Peyer's patch (tissue), 4 donors: Measurements from ENCODE around the gene CDK13. TPM values are rescaled to one million over a fixed set of nuclear protein-coding genes. Genes with fewer than 3 reads are reported as not detected.
A peak's percentile ranks its signal among the peaks of the same experiment; 100 is the strongest.

ENCODE experiments used
- DNase-seq, 3 donors: peaks; one replicate each; pipeline ENCODE4 v3.0.0-alpha.2; 2017 to 2019
- H3K27ac ChIP-seq, 4 donors: fragments of 200-600 bp; sonication (generic); one replicate each; pipeline ENCODE4 v1.5.1; 2016 to 2019
- H3K27me3 ChIP-seq, 2 donors: fragments of 200-600 bp; sonication (generic); one replicate each; pipeline ENCODE4 v1.5.1; 2019
- H3K36me3 ChIP-seq, 3 donors: fragments of 200-600 bp; sonication (generic); one replicate each; pipeline ENCODE4 v1.5.1; 2016 to 2019
- H3K4me1 ChIP-seq, 4 donors: fragments of 200-600 bp; sonication (generic); one replicate each; pipeline ENCODE4 v1.5.1; 2016 to 2019
- H3K4me3 ChIP-seq, 4 donors: fragments of 200-600 bp; sonication (generic); 1 replicate in 3 of 4; 2 replicates in 1 of 4; pipeline ENCODE4 v1.5.1; 2016 to 2019; ENCODE audit warnings: mild to moderate bottlenecking in 1 of 4
- H3K9me3 ChIP-seq, 4 donors: fragments of 200-600 bp; sonication (generic); one replicate each; pipeline ENCODE4 v1.5.1; 2016 to 2019; ENCODE audit warnings: mild to moderate bottlenecking in 1 of 4
- POLR2A ChIP-seq, 2 donors: fragments of 450-650 bp; IDR thresholded peaks; one replicate each; pipeline ENCODE4 v1.5.1; 2017; ENCODE audit warnings: antibody characterized with exemption in 2 of 2, mild to moderate bottlenecking in 2 of 2, moderate library complexity in 2 of 2
- total RNA-seq, 4 donors: library from RNA; depleted of rRNA; stranded (reverse); fragments of >200 nt; gene quantifications; one replicate each; pipeline ENCODE4 v1.1.0, GENCODE V29; 2016
- TF ChIP-seq, protein P1 (sequence below), 6 experiments: fragments of 450-650 bp in 4 of 6; fragments of 200-600 bp in 2 of 6; sonication (generic) in 1 of 6; IDR thresholded peaks; one replicate each; pipeline ENCODE4 v1.5.1; 2017 to 2019; ENCODE audit warnings: antibody characterized with exemption in 6 of 6, mild to moderate bottlenecking in 3 of 6, moderate library complexity in 1 of 6

Gene CDK13
- 100 to 1,000 TPM in 3 of 4 donors, 10 to 100 TPM in 1; 76.7 to 164 (median 109) TPM for total RNA-seq

DNA sequence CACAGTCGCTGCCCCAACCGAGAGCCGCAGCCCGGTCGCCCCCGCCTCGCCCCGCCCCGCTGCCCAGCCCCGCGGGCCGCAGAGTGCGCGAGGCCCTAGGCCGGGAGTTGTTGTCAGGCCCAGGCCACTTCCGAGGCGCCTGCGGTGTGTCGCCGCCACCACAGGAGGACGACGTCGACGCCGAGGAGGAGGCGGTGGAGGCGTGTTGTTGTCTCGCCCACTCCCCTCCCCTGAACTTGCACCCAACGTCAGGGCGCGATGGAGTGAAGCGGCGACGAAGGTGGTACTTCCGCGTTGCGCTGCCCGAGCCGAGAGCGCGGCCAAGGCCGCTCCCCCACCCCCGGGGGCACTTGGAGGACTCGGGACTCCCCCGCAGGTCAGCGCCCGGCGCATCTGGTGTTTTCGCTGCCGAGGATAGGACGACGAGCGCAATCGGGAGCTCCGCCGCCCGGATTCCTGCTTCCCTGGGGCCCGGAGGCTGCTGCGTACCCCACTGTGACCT, at the start of gene CDK13:
TSS of gene CDK13 (plus strand) at position 286 of the 502 bp plus-strand sequence. CDS start 386 bp downstream, outside the sequence.
- Histone ChIP-seq H3K4me3 (peak within 1 kb of the TSS; percentile 60 to 96 (median 84)), H3K27me3 (no peaks in the 10 kb centered on the region), H3K27ac (peak within 1 kb of the TSS; percentile 92 to 100 (median 98)), H3K4me1 (peaks cover 1 to 26% (median 11%) of the 10 kb centered on the region in 4 donors), H3K36me3 (no peaks in the 10 kb centered on the region), H3K9me3 (no peaks in the 10 kb centered on the region)
- TF ChIP-seq, protein P1, sequence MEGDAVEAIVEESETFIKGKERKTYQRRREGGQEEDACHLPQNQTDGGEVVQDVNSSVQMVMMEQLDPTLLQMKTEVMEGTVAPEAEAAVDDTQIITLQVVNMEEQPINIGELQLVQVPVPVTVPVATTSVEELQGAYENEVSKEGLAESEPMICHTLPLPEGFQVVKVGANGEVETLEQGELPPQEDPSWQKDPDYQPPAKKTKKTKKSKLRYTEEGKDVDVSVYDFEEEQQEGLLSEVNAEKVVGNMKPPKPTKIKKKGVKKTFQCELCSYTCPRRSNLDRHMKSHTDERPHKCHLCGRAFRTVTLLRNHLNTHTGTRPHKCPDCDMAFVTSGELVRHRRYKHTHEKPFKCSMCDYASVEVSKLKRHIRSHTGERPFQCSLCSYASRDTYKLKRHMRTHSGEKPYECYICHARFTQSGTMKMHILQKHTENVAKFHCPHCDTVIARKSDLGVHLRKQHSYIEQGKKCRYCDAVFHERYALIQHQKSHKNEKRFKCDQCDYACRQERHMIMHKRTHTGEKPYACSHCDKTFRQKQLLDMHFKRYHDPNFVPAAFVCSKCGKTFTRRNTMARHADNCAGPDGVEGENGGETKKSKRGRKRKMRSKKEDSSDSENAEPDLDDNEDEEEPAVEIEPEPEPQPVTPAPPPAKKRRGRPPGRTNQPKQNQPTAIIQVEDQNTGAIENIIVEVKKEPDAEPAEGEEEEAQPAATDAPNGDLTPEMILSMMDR (IDR thresholded peaks at IDR 0.05) = peak in 2 of 6 experiments; percentile 14 to 18
- peak in 1 of 2 donors; percentile 29 for TF ChIP-seq POLR2A (IDR thresholded peaks at IDR 0.05)
- peak; percentile 82 to 93 (median 90) for DNase-seq

- Histone ChIP-seq H3K4me3 (no peak overlapping the region), H3K4me1 (no peaks in the 10 kb centered on the region), H3K36me3 (no peaks in the 10 kb centered on the region), H3K27ac (no peak overlapping the region), H3K9me3 (no peaks in the 10 kb centered on the region), H3K27me3 (no peaks in the 10 kb centered on the region)
- no peak for TF ChIP-seq POLR2A (IDR thresholded peaks at IDR 0.05)
- TF ChIP-seq, protein P1 (IDR thresholded peaks at IDR 0.05) = no peak
- DNase-seq = no peak
Measured at GRCh38 chr7:39904077-39904486, 46.0 kb upstream of the CDK13 start.

DNA sequence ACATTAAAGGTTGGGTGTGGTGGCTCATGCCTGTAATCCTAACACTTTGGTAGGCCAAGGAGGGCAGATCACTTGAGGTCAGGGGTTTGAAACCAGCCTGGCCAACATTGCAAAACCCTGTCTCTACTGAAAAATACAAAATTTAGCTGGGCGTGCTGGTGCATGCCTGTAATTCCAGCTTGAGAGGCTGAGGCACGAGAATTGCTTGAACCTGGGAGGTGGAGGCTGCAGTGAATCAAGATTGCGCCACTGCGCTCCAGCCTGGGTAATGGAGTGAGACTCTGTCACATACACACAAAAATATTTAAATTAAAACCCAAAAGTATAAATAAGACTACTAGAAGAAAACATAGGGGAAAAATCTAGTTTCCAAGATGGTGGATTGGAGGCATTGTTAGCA, 41.9 kb upstream of the CDK13 start:
- no peaks in the 10 kb centered on the region for H3K4me1 ChIP-seq
- no peak overlapping the region for H3K4me3 ChIP-seq
- DNase-seq = no peak
- H3K36me3 ChIP-seq = no peaks in the 10 kb centered on the region
- no peaks in the 10 kb centered on the region for H3K9me3 ChIP-seq
- no peaks in the 10 kb centered on the region for H3K27me3 ChIP-seq
- TF ChIP-seq, protein P1 (IDR thresholded peaks at IDR 0.05) = no peak
- no peak overlapping the region for H3K27ac ChIP-seq

GRCh38 chr7:39908973-39909372, 41.1 kb upstream of the CDK13 start:
- Histone ChIP-seq H3K4me3 (no peak overlapping the region), H3K9me3 (no peaks in the 10 kb centered on the region), H3K27ac (no peak overlapping the region), H3K4me1 (no peaks in the 10 kb centered on the region), H3K36me3 (no peaks in the 10 kb centered on the region), H3K27me3 (no peaks in the 10 kb centered on the region)
- no peak for TF ChIP-seq POLR2A (IDR thresholded peaks at IDR 0.05)
- TF ChIP-seq, protein P1 (IDR thresholded peaks at IDR 0.05) = no peak
- no peak for DNase-seq

- Histone ChIP-seq H3K9me3 (no peaks in the 10 kb centered on the region), H3K27ac (no peak overlapping the region), H3K4me3 (no peak overlapping the region), H3K36me3 (no peaks in the 10 kb centered on the region), H3K27me3 (no peaks in the 10 kb centered on the region), H3K4me1 (no peaks in the 10 kb centered on the region)
- DNase-seq = no peak
- no peak for TF ChIP-seq POLR2A (IDR thresholded peaks at IDR 0.05)
- TF ChIP-seq, protein P1 (IDR thresholded peaks at IDR 0.05) = no peak
Measured at GRCh38 chr7:39909526-39909925, 40.5 kb upstream of the CDK13 start.
